Mammary epithelial cell (primary cell): Measurements from ENCODE around the gene TMEM135.

Experiments
- EZH2 ChIP-seq: IDR thresholded peaks from 2 replicates; pipeline ENCODE4 v1.6.1; 2012; ENCODE audit warnings: low read length, inconsistent platforms, borderline replicate concordance
- TF ChIP-seq, protein P1 (sequence below), 2 donors: IDR thresholded peaks in 1 of 2; conservative IDR thresholded peaks in 1 of 2; 2 replicates each; pipeline ENCODE4 v1.5.1; 2011 to 2012; ENCODE audit warnings: inconsistent platforms in 2 of 2, low read length in 2 of 2, mild to moderate bottlenecking in 2 of 2, control low read depth in 1 of 2, low read depth in 1 of 2; ENCODE audit not compliant: insufficient read depth in 1 of 2; ENCODE audit errors: extremely low read depth in 1 of 2

DNA sequence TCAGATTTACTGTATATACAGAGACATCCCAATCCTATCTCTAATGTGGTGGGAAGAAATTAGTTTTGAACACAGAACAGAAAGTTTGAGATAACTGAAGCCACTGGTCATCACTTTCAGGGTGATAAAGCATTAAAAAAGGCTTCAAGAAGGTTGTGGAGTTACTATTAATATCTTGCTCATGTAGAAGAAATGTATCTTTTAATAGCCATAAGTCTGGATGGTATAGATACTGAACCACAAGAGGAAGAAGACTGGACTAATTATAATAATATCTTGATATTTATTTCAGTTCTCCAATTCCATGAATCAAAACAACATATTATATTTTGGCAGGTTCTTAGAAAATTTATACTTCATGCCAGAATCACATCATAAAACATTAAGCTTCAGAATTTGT lies 137.1 kb downstream of the TMEM135 start:
- TF ChIP-seq, protein P1, sequence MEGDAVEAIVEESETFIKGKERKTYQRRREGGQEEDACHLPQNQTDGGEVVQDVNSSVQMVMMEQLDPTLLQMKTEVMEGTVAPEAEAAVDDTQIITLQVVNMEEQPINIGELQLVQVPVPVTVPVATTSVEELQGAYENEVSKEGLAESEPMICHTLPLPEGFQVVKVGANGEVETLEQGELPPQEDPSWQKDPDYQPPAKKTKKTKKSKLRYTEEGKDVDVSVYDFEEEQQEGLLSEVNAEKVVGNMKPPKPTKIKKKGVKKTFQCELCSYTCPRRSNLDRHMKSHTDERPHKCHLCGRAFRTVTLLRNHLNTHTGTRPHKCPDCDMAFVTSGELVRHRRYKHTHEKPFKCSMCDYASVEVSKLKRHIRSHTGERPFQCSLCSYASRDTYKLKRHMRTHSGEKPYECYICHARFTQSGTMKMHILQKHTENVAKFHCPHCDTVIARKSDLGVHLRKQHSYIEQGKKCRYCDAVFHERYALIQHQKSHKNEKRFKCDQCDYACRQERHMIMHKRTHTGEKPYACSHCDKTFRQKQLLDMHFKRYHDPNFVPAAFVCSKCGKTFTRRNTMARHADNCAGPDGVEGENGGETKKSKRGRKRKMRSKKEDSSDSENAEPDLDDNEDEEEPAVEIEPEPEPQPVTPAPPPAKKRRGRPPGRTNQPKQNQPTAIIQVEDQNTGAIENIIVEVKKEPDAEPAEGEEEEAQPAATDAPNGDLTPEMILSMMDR (conservative IDR thresholded peaks at IDR 0.05 in 1 of 2, IDR thresholded peaks at IDR 0.05 in 1 of 2; ENCODE audit: extremely low read depth in 1 of 2, insufficient read depth in 1 of 2, low read depth in 1 of 2, low read length in 2 of 2) = no peak
- TF ChIP-seq EZH2 = no peak
